HG03025 (cell line): Measurements from ENCODE around the gene GPC5.

ENCODE experiments used
- ATAC-seq: cut with Tn5 transposase; IDR thresholded peaks from one replicate; pipeline ENCODE4 v1.9.1; 2021; ENCODE audit warnings: mild to moderate bottlenecking, moderate library complexity; ENCODE audit not compliant: unreplicated experiment, low FRiP score

GPC5 gene

DNA sequence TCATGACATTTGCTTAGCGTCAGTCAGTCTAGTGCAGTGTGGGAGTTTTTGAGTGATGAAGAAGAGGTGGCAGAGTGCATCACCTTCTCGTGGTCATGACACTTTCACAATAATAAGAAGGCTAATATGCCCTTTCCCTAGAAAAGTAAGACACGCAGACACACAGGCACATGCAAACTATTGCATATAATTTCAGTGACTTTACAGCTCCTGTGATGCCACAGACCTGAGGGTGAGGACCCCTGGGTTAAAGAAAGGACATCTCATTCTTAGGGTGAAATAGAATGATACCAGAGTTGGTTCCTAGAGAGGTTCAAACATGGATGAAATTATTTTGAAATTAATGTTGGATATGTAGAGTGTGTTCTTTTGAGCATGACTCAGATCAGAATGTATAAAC is 300.3 kb downstream of the GPC5 start:
- ATAC-seq, result no peak

DNA sequence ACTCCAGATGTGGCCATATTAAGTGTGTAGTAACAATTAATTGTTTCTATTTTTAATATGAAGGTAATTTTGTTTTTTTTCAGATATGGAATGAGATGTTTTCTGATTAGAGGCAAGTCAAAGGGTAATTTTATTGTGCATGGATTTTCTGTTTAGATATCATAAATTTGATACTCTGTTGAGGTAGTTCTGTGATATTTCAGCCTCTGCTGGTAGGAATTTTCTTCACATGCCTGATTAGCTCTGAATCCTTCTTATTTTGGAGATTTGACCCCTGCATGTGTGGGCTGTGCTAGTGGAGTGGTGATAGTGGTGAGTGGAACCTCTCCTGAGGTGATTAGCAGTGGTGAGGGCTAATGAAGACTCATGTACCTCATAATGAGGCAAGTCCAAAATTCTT is 301.4 kb downstream of the GPC5 start:
- no peak for ATAC-seq

DNA sequence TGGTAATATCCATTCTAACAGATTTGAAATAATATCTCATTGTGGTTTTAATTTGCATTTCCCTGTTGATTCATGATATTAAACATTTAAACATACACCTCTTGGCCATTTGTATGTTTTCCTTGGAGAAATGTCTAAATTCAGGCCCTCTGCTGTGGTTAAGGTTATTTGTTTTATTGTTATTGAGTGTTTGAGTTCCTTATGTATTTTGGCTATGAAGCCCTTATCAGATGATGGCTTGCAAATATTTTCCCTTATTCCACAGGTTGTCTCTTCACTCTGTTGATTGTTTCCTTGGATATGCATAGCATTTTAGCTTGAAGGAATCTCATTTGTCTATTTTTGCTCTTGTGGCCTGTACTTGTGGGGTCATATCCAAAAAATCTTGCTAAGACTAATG is 303.6 kb downstream of the GPC5 start:
- ATAC-seq, result no peak

DNA sequence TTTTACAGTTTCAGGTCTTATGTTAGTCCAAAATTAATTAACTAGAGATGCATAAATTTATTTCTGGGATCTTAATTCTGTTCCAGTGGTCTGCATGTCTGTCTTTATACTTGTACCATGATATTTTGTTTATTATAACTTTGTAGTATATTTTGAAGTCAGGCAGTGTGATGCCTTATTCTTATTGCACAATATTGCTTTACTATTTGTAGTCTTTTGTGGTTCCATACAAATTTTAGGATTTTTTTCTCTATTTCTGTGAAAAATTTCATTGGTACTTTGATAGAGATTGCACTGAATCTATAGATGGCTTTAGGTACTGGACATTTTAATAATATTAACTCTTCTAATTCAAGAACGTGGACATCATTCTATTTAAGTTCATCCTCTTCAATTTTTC is 304.0 kb downstream of the GPC5 start:
- ATAC-seq, result no peak

DNA sequence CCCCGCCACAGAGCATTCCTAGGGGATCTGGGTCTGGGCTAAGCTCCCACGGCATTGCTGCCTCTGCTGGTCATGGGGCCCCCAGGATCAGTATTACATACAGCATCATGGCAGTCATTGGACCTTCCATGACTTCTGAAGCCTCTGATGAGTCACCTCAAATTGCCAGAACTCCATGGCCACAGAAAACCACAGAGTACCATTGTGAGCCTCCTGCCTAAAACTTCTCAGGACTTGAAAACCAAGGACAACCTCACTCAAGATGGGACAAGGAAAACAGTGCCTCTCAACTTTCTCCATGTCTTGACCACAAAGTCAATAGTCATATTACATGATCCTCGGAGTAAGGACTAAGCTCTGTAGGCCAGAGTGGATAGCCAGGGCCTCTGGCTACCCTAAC is 306.0 kb downstream of the GPC5 start:
- ATAC-seq, result no peak

DNA sequence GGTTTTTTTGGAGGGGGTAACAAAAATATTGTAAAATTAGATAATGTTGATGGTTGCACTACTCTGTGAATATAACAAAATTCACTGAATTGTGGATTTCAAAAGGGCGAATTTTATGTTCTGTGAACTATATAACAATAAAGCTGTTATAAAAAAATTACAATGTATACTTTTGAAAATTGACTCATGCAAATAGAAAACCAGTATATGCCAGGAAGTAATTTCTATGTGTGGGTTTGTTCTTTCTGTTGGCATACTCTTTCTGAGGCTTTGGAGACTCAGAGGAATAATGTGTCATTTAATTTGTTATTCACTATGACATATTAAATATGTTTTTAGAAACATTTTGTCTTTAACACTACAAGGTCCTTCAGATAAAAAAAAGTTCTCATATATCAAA is 310.1 kb downstream of the GPC5 start:
- ATAC-seq, result no peak

DNA sequence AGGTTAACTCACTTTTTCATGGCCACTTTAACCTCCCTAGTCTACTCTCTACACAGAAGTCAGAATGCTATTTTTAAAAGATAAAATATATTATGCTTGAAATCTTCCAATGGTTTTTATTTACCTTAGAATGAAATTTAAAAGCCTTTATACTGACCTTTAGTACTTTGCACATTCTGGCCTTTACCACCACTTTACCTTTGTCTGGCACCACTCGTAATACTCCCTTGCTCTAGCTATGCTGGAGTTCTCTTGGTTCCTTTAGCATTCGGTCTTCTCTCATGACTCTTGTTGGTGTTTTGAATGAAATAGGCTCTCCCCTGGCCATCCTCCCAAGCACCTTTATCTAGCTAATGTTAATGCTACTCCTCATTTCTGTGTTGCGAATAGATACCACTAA is 310.8 kb downstream of the GPC5 start:
- no peak for ATAC-seq

DNA sequence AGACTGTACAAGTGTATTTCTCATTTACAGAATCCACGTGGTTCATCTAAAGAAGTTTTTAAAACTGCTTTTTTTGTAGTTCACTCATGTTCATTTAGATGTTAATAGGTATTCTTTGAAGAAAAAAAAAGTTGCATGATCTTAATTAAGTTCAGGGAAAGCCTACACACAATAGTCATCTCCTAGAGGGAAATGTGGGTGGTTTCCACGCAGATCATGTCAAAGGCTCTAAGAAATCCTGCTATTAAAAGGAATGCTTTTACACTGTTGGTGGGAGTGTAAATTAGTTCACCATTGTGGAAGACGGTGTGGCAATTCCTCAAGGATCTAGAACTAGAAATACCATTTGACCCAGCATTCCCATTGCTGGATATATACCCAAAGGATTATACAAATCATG is 312.3 kb downstream of the GPC5 start:
- ATAC-seq, result no peak

DNA sequence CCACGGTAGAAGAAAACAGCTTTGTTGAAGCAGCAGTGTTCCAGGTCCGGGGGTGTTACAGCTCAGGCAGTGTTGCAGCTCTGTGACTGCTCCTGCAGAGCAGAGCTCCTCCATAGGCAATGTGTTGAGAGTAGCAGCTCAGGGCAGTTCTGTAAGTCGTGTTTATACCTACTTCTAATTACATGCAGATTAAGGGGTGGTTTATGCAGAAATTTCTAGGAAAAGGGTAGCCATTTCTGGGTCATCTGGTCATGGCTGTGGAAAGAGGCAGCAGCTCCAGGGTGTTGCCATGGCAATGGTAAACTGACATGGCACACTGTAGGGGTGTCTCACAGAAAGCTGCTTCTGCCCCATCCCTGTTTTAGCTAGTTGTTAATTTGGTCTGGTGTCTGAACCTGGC is 316.4 kb downstream of the GPC5 start:
- no peak for ATAC-seq

DNA sequence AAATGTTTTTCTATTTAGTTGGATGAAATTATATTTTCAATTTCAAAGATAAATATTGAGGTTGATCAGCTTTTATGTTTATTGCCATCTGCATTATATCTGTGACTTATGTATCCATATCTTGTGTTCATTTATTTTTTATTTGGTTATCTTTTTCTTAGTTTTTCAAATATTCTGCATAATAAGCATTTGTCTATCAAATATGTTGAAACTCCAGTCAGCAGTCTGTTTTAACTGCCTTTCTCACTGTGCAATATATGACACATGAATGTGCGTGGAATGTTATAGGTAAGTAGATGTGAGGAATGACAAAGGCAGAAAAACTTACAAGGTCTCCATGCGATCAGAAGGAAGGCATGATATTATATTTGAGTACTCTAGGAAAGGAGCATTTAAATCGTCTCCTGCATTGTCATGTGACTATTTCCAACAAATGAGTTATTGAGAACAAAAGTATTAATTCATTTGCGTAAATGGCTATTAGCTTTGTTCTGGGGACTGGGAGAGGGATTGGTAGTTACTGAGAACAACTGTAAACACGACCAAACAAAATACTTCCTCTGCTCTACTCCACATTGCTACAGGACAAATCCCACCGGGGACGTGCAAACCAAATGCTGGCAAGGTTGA is 318.1 kb downstream of the GPC5 start:
- ATAC-seq, result no peak

DNA sequence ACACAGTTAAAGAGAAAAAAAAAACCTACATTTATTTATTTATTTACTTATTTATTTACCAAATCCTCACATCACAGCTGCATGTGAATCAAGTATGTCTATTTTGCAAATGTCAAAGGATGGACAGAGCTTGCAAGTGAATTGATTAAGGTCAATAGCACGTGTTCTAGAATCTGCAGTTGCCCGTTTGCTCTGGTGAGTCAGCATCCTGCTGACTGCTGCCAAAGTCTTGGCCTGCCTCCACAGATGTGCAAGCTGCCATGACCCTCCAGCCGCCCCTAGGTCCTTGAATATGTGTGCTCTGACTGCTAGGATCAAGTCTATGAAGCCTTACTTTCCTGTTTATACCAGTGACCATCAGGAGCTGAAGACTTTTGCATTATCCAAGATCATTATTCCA is 320.6 kb downstream of the GPC5 start:
- ATAC-seq, result no peak

DNA sequence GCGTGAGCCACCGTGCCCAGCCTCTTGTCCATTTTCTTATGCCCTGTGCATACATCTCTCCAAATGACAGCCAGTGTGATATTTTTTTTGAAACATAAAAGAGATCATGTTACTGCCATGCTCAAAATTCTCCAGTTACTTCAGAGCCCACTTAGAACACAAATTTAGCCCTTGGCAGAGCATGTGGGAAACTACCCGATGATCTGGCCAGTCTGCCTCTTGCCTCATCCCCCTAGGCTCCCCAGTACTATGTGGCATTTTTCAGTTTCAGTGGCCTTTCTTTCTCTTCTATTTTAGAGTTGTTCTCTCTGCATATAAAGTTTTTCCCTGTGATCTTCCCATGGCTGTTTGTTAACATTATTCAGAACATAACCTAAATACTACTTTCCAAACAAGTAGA is 323.0 kb downstream of the GPC5 start:
- no peak for ATAC-seq

DNA sequence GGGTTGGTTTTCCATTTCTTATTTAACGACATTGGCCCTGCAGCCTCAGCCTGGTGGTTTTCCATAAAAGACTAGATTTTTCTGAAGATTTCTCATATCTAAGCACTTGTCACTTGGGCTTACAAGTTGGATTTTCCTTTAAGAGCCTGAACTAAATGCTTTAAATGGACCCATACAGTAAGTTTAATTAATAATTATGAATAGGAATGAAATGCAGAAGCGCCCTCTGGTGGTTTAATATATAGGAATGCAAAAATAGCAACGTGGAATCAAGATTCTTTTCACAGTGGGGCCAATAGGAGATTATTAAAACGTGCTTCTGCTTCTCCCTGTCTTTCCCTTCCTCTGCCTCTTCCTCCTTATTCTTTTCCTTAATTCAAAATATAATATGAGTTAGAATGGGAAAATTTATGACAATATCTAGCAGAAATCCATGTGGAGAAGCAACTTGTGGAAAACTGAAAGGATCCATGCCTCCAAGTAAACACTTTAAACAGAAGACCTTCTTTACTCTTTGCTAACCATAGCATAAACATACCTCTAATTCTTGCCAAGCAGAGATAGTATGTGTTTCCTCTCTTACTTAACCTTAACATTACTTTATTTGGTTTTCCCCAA is 324.0 kb downstream of the GPC5 start:
- no peak for ATAC-seq

DNA sequence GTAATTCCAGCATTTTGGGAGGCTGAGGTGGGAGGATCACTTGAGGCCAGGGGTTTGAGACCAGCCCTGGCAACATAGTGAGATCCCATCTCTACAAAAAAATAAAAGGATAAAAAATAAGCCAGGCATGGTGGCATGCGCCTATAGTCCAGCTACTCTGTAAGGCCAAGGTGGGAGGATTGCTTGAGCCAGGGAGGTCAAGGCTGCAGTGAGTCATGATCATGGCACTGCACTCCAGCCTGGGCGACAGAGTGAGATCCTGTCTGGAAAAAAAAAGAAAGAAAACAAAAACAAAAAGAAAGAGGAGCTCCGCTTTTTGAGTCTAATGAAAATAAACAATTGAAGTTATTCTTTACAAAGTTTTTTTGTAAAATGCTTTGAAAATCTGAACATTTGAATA is 326.2 kb downstream of the GPC5 start:
- no peak for ATAC-seq

DNA sequence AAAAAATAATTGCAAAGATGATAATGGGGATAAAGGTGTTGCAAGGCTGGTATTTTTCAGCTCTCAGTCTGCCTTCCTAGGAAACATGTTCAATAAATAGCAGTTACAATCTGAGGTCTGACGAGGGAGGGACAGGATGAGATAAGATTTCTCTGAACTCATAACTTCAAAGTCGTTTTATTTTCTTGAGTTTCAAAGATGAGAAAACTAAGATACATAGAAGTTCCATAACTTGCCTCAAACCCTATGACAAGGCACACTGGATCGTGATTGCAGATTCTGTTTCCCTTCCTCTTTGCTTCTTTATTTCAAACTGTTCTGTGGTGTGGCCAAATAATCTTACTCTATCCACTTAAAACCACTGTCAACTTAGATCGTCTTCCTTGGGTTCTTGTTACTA is 327.2 kb downstream of the GPC5 start:
- ATAC-seq, result no peak

DNA sequence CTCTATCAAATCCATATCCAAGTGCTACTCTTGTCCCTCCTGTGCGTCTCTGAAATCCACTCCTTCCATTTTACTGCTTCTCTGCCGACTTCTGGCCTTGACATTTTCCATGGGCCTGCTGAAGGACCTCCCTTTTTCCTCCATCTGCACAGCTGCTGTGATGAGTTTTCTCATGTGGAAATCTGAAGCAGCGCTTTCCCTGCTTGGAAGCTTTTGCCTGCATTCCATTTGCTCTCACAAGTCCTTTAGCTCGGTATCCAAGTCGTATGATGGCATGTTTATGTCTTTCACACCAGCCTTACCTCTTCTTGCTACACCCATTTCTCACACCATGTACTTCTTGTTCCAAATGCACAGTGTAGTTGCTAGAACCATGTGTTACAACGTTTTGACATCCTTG is 328.2 kb downstream of the GPC5 start:
- ATAC-seq, result no peak

DNA sequence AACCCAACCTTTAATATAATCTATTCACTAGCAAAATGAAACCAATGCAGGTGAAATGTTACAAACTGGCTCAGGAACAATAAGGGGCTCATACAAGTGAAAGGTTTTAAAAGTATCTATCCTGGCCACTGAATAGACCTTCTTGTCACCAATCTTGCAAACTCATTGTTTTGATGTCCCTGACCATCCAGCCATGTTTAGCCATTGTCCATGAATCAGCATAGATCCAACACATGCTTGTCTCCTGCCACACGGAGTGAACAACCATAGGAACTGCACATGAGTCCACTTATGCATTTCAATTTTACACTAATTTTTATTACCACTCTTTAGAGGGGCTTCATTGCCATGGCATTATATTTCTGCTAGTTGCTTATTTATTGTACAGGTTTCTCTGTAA is 331.4 kb downstream of the GPC5 start:
- ATAC-seq, result no peak

DNA sequence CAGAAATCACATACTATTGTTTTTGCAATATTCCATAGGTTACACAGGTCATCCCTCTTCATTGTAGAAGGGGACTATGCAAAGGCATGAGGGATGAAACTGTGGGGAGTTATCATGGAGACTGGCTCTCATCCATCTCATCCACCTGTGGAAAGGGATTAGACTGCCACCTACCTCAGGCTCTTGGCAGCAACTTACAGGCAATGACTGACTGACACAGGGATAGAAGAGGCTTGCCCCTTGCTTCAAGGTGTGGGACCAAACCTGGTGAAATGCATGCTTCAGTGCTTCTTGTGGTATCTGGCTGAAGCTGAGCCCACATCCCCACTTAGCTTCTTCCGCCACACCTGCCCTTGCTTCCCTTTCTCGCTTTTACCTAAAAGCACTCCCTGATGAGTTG is 341.3 kb downstream of the GPC5 start:
- ATAC-seq, result no peak

DNA sequence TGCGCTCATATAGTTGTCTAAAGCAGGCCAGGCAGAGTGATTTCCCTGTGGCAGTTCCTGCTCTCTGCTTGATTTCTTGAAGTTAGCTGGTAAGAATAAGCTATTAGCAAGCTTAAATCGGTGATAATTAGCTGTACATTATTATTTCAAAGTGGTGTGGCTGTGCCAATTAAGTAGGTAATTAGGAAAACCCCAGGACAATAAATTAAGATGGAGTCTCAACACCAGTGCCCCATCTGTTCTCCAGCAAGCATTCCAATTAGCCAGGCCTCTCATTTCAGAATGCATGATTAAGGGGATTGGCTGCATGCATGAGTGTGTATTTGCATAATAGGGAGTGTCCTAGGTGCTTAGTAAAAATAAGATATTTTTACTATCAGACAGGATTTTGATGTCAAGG is 342.3 kb downstream of the GPC5 start:
- ATAC-seq, result no peak

DNA sequence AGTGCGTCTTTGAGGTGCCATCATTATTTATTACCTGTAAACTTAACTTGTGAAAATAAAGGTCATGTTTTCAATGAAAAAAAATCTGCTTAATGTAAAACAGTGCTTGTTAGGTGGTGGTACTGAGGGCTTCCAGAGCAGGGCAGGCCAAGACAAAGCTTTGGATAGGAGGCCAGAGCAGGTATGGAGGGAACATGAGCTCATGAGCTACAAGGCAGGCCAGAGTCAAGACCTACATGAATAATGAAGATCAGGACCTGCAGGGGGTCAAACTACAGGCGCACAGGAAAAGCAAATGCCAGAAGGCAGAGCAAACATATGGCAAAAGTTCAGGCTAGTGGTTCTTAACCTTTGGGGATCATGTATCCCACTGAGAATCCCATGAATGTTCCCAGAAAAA is 343.5 kb downstream of the GPC5 start:
- ATAC-seq, result no peak

DNA sequence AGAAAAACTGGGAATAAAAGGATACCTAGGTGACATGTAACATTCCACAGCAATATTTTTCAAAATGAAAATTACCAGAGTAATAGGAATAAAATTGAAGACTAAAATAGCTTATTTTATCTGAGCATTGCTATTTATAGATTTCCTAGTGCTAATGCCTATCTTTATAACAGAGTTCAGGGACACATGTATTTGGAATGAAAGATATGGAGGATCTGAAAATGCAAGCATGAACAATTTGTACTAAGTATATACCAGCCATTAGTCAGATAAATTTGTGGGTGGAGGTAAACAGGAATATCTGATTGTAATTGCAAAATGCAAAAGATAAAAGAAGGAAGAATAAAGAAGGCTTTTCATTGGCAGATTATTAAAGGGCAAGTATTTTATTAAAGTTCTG is 345.9 kb downstream of the GPC5 start:
- no peak for ATAC-seq

DNA sequence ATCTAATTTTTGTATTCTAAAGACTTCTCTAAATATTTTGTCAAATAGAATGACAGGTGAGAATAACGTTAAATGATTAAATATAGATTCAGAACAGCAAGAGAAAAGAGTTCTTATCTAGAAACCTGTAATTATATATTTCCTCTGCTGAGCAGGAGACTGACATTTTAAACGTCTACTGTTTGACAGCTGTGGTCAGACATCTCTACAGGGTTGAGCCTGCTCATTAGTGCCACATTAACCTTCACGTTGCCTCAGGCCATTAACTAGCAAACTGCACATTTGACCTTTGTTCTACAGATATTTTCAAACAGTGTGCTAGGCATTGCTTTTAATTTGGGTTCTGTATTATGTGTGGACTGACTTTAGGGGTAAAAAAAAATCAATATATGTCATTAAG is 347.5 kb downstream of the GPC5 start:
- no peak for ATAC-seq

DNA sequence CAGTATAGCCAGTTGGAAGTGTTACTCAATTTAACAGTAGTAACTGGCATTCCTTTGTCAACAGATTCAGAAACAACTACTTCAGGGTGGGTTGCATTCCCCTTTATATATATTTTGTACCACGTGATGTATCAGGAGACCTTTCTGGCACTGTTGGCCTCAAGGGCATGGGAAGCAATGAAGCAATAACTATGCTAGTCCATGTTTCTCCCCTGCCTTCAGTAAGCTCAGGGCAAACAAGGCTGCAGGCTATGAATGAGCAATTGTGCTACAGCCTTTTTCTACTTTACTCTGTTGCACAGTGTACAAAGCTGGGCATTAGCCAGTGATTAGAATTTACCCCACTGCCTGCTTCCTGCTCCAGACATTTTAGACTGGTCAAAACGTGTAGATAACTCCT is 348.8 kb downstream of the GPC5 start:
- ATAC-seq, result no peak
